ENCODE measurements around the gene RPS21. TPM values are rescaled to one million over a fixed set of nuclear protein-coding genes. Genes with fewer than 3 reads are reported as not detected.

The RPS21 gene
- total and polyA plus RNA-seq, 2 of the 13 experiments (the other 11 are each of a cell fraction or from before 2014, with no cell fraction given), result 2,647 to 11,063 TPM

GRCh38 chr20:62404112-62404665 is 17.3 kb downstream of the RPS21 start:
- no peak for ATAC-seq
- no TSS peak for BruUV-seq (replicated peaks)
- Histone ChIP-seq H3K27me3 (ENCODE audit: control insufficient read depth in 1 of 2, insufficient read depth in 2 of 2, low read length in 2 of 2) (peaks cover 7 to 15% of the 10 kb centered on the region in 2 experiments), H3K27ac (ENCODE audit: extremely low read length, insufficient read depth, low read length) (peak overlapping the region; percentile 1), H3K36me3 (replicated peaks in 1 of 2; ENCODE audit: control insufficient read depth in 1 of 2, insufficient read depth in 2 of 2, low read length in 2 of 2) (peaks cover 2 to 19% of the 10 kb centered on the region in 2 experiments; a peak in 3 of 5 replicates), H3K4me1 (ENCODE audit: insufficient read depth, low read length) (peaks cover 48% of the 10 kb centered on the region), H3K9ac (ENCODE audit: insufficient read depth, low read depth, low read length) (no peak overlapping the region), H3K4me2 (ENCODE audit: low read depth, low read length) (no peak overlapping the region), H3K79me2 (ENCODE audit: insufficient read depth, low read length) (peaks cover 9% of the 10 kb centered on the region), H2AFZ (ENCODE audit: low read length) (no peak overlapping the region), H4K20me1 (ENCODE audit: insufficient read depth, low read length) (peaks cover 3% of the 10 kb centered on the region; the same call in 1 of the 2 replicates), H3K9me3 (ENCODE audit: low read length) (no peaks in the 10 kb centered on the region), H3K4me3 (replicated peaks in 1 of 3; ENCODE audit: insufficient read depth in 1 of 3, low read depth in 2 of 3, low read length in 3 of 3) (no peak overlapping the region)
- TF ChIP-seq NR2F6 (IDR thresholded peaks at IDR 0.05), result peak; percentile 49; the same call in 1 of the 2 replicates
- no peak for TF ChIP-seq NR2F6 (CRISPR knock-in tag; IDR thresholded peaks at IDR 0.05)
- peak; percentile 63 for TF ChIP-seq ZNF629 (CRISPR knock-in tag; conservative IDR thresholded peaks at IDR 0.05)
- peak; percentile 87 for TF ChIP-seq ZNF768 (CRISPR knock-in tag; IDR thresholded peaks at IDR 0.05)
- no peak for TF ChIP-seq ATF4 (CRISPR knock-in tag; IDR thresholded peaks at IDR 0.05)
- no peak for TF ChIP-seq ZNF777 (CRISPR knock-in tag; IDR thresholded peaks at IDR 0.05)
- TF ChIP-seq NR2C2 (CRISPR knock-in tag; IDR thresholded peaks at IDR 0.05; ENCODE audit: borderline replicate concordance), result 0 out of 2 replicates have a peak, but pooled peaks have one; percentile 28
- TF ChIP-seq ZNF598 (CRISPR knock-in tag; IDR thresholded peaks at IDR 0.05; ENCODE audit: borderline replicate concordance), result no peak
- TF ChIP-seq RBM22 (optimal IDR thresholded peaks at IDR 0.05; ENCODE audit: low read length), result peak; percentile 56
- no peak for TF ChIP-seq NPAS2 (CRISPR knock-in tag; IDR thresholded peaks at IDR 0.05; ENCODE audit: borderline replicate concordance)
- 0 out of 2 replicates have a peak, but pooled peaks have one; percentile 12 for TF ChIP-seq ZNF512 (CRISPR knock-in tag; IDR thresholded peaks at IDR 0.05)
- peak; percentile 42; the same call in 1 of the 2 replicates for TF ChIP-seq CEBPB (IDR thresholded peaks at IDR 0.05; ENCODE audit: borderline replicate concordance, low read depth, low read length)
- peak; percentile 81 for TF ChIP-seq ZNF782 (CRISPR knock-in tag; IDR thresholded peaks at IDR 0.05; ENCODE audit: borderline replicate concordance)
- intact Hi-C loops (cut with micrococcal nuclease; ENCODE audit: unreplicated experiment) (no loop called here), in situ Hi-C loops (cut with HindIII; ENCODE audit: extremely low pct_ligation_motif_present, low pct_unique_long_range_greater_than_20kb) (no loop called here)
- DNase-seq (ENCODE audit: low spot score), result no peak
- POLR2A ChIA-PET, result interaction anchor here (1.4 kb wide), 1 partner anchor 17 kb away, joined by 6 read pairs; the partner anchor contains the start of gene RPS21
- FAIRE-seq, result peak; percentile 8
- CTCF ChIA-PET (ENCODE audit: low intra/inter-chr PET ratio, low total read pairs), result interaction anchor here (2.3 kb wide), 1 partner anchor 102 kb away, joined by 11 read pairs; the partner anchor contains the start of gene ADRM1
- 92% methylated on average over 9 of the region's 9 CpGs for WGBS (ENCODE audit: low lambda C conversion rate)

Data from HepG2 (cell line).